SK-N-SH (cell line): ENCODE results near the gene PAM16. TPM values are rescaled to one million over a fixed set of nuclear protein-coding genes. Genes with fewer than 3 reads are reported as not detected.
A peak's percentile ranks its signal among the peaks of the same experiment; 100 is the strongest.

Experiments used
- ELF1 ChIP-seq: IDR thresholded peaks from 2 replicates; pipeline ENCODE4 v1.4.0; 2012
- FOSL2 ChIP-seq: IDR thresholded peaks from 2 replicates; pipeline ENCODE4 v1.4.0; 2012; ENCODE audit warnings: low read depth, mild to moderate bottlenecking, moderate library complexity, borderline replicate concordance
- FOXM1 ChIP-seq: IDR thresholded peaks from 2 replicates; pipeline ENCODE4 v1.4.0; 2012; ENCODE audit warnings: low read depth, mild to moderate bottlenecking
- MAX ChIP-seq: IDR thresholded peaks from 2 replicates; pipeline ENCODE4 v1.4.0; 2012; ENCODE audit warnings: low read depth
- NFIC ChIP-seq: IDR thresholded peaks from 2 replicates; pipeline ENCODE4 v1.4.0; 2012; ENCODE audit warnings: borderline replicate concordance
- NRF1 ChIP-seq: IDR thresholded peaks from 2 replicates; pipeline ENCODE4 v1.6.1; 2012; ENCODE audit warnings: low read depth, mild to moderate bottlenecking, low read length
- RAD21 ChIP-seq: IDR thresholded peaks from 2 replicates; pipeline ENCODE4 v1.6.1; 2012; ENCODE audit warnings: mild to moderate bottlenecking, low read length
- RCOR1 ChIP-seq: fragments of 150-350 bp; IDR thresholded peaks from 2 replicates; pipeline ENCODE4 v1.6.1; 2017; ENCODE audit warnings: antibody characterized with exemption, low read length
- SMC3 ChIP-seq: IDR thresholded peaks from 2 replicates; pipeline ENCODE4 v1.6.1; 2012; ENCODE audit warnings: low read depth, low read length, improper control_type of control experiment
- TAF1 ChIP-seq: IDR thresholded peaks from 2 replicates; pipeline ENCODE4 v1.6.1; 2012; ENCODE audit warnings: low read depth, mild to moderate bottlenecking, low read length, moderate library complexity, borderline replicate concordance
- TEAD4 ChIP-seq: IDR thresholded peaks from 2 replicates; pipeline ENCODE4 v1.4.0; 2012; ENCODE audit warnings: mild to moderate bottlenecking, borderline replicate concordance; ENCODE audit not compliant: insufficient read depth
- USF1 ChIP-seq: IDR thresholded peaks from 2 replicates; pipeline ENCODE4 v1.4.0; 2012; ENCODE audit warnings: low read depth, borderline replicate concordance
- YY1 ChIP-seq: IDR thresholded peaks from 2 replicates; pipeline ENCODE4 v1.4.0; 2012; ENCODE audit warnings: low read depth, mild to moderate bottlenecking
- polyA plus RNA-seq, 3 experiments: library from polyadenylated mRNA; depleted of rRNA; stranded (reverse); fragments of >200 nt; gene quantifications; 2 replicates each; pipeline ENCODE4 v1.2.3, GENCODE V29; 2012
- TF ChIP-seq, protein P1 (sequence below): IDR thresholded peaks from 2 replicates; pipeline ENCODE4 v1.6.1; 2012; ENCODE audit warnings: mild to moderate bottlenecking, low read depth, low read length, moderate library complexity
- TF ChIP-seq, protein P2 (sequence below): IDR thresholded peaks from 2 replicates; pipeline ENCODE4 v1.4.0; 2012; ENCODE audit warnings: low read depth, borderline replicate concordance
- TF ChIP-seq, protein P3 (sequence below): IDR thresholded peaks from 2 replicates; pipeline ENCODE4; 2012

Gene PAM16
- polyA plus RNA-seq, 1 of the 3 experiments (the other 2 are of a cell fraction): 96.4 TPM

- TF ChIP-seq USF1 (peak; percentile 85), NFIC (peak; percentile 85), MAX (peak; percentile 76; the same call in 1 of the 2 replicates), RAD21 (no peak), TEAD4 (peak; percentile 89), YY1 (no peak), FOSL2 (no peak), NRF1 (no peak), SMC3 (no peak), TAF1 (peak; percentile 14; the same call in 1 of the 2 replicates), ELF1 (peak; percentile 53; the same call in 1 of the 2 replicates), FOXM1 (no peak), RCOR1 (peak; percentile 71; the same call in 1 of the 2 replicates)
- TF ChIP-seq, protein P1, sequence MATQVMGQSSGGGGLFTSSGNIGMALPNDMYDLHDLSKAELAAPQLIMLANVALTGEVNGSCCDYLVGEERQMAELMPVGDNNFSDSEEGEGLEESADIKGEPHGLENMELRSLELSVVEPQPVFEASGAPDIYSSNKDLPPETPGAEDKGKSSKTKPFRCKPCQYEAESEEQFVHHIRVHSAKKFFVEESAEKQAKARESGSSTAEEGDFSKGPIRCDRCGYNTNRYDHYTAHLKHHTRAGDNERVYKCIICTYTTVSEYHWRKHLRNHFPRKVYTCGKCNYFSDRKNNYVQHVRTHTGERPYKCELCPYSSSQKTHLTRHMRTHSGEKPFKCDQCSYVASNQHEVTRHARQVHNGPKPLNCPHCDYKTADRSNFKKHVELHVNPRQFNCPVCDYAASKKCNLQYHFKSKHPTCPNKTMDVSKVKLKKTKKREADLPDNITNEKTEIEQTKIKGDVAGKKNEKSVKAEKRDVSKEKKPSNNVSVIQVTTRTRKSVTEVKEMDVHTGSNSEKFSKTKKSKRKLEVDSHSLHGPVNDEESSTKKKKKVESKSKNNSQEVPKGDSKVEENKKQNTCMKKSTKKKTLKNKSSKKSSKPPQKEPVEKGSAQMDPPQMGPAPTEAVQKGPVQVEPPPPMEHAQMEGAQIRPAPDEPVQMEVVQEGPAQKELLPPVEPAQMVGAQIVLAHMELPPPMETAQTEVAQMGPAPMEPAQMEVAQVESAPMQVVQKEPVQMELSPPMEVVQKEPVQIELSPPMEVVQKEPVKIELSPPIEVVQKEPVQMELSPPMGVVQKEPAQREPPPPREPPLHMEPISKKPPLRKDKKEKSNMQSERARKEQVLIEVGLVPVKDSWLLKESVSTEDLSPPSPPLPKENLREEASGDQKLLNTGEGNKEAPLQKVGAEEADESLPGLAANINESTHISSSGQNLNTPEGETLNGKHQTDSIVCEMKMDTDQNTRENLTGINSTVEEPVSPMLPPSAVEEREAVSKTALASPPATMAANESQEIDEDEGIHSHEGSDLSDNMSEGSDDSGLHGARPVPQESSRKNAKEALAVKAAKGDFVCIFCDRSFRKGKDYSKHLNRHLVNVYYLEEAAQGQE: no peak
- TF ChIP-seq, protein P2, sequence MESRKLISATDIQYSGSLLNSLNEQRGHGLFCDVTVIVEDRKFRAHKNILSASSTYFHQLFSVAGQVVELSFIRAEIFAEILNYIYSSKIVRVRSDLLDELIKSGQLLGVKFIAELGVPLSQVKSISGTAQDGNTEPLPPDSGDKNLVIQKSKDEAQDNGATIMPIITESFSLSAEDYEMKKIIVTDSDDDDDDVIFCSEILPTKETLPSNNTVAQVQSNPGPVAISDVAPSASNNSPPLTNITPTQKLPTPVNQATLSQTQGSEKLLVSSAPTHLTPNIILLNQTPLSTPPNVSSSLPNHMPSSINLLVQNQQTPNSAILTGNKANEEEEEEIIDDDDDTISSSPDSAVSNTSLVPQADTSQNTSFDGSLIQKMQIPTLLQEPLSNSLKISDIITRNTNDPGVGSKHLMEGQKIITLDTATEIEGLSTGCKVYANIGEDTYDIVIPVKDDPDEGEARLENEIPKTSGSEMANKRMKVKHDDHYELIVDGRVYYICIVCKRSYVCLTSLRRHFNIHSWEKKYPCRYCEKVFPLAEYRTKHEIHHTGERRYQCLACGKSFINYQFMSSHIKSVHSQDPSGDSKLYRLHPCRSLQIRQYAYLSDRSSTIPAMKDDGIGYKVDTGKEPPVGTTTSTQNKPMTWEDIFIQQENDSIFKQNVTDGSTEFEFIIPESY: peak; percentile 45; the same call in 1 of the 2 replicates
- TF ChIP-seq, protein P3, sequence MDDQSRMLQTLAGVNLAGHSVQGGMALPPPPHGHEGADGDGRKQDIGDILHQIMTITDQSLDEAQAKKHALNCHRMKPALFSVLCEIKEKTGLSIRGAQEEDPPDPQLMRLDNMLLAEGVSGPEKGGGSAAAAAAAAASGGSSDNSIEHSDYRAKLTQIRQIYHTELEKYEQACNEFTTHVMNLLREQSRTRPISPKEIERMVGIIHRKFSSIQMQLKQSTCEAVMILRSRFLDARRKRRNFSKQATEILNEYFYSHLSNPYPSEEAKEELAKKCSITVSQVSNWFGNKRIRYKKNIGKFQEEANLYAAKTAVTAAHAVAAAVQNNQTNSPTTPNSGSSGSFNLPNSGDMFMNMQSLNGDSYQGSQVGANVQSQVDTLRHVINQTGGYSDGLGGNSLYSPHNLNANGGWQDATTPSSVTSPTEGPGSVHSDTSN: peak; percentile 75
These were observed 41.5 kb upstream of the PAM16 start (continued) for GRCh38 chr16:4392382-4393239.
